ENCODE measurements around the gene LRRC43. TPM values are rescaled to one million over a fixed set of nuclear protein-coding genes. Genes with fewer than 3 reads are reported as not detected.

LRRC43 gene
- total RNA-seq, 1 experiment from 2014 or later, result 0.46 TPM

GRCh38 chr12:122161682-122162081 is 21.2 kb upstream of the LRRC43 start:
- H3K56ac ChIP-seq (ENCODE audit: insufficient read length, low read depth, low read length), result no peak overlapping the region
- H3K4me1 Mint-ChIP-seq, result peaks cover 5 to 6% of the 10 kb centered on the region in 2 experiments; a peak in 2 of 4 replicates

More at GRCh38 chr12:122161682-122162081, 21.2 kb upstream of the LRRC43 start:
- Histone ChIP-seq H4K91ac (ENCODE audit: insufficient read length, low read depth, low read length) (no peak overlapping the region), H2BK120ac (ENCODE audit: low read depth, low read length, poor library complexity, severe bottlenecking) (no peak overlapping the region), H4K5ac (ENCODE audit: insufficient read length, low read depth, low read length) (no peak overlapping the region), H3K79me1 (ENCODE audit: insufficient read depth, low read depth, low read length, poor library complexity, severe bottlenecking) (no peaks in the 10 kb centered on the region), H3K27me3 (ENCODE audit: insufficient read depth, low read length) (no peaks in the 10 kb centered on the region), H3T11ph (ENCODE audit: low read length) (no peak overlapping the region), H2BK12ac (ENCODE audit: insufficient read length, low read depth, low read length) (no peak overlapping the region), H2BK15ac (ENCODE audit: low read depth, low read length) (no peak overlapping the region), H2BK20ac (ENCODE audit: low read depth, low read length, poor library complexity, severe bottlenecking) (no peak overlapping the region), H3K14ac (ENCODE audit: insufficient read depth, low read length) (no peak overlapping the region), H2BK5ac (ENCODE audit: insufficient read length, low read length) (no peak overlapping the region), H2AK5ac (ENCODE audit: insufficient read length, low read length) (no peak overlapping the region), H3K27ac (ENCODE audit: insufficient read length, low read depth, low read length) (no peak overlapping the region), H4K20me1 (ENCODE audit: control insufficient read depth, insufficient read depth, insufficient read length) (no peaks in the 10 kb centered on the region), H3K18ac (ENCODE audit: insufficient read length, low read depth, low read length) (no peak overlapping the region), H3K23me2 (ENCODE audit: insufficient read length, low read depth, low read length, poor library complexity, severe bottlenecking) (no peaks in the 10 kb centered on the region), H3K9me3 (ENCODE audit: control insufficient read depth, low read depth, low read length) (no peaks in the 10 kb centered on the region), H3K4me1 (ENCODE audit: insufficient read depth, low read length) (no peaks in the 10 kb centered on the region), H3K79me2 (ENCODE audit: insufficient read depth, low read length) (no peaks in the 10 kb centered on the region), H3K4ac (ENCODE audit: low read depth, low read length) (no peak overlapping the region), H3K23ac (ENCODE audit: insufficient read length, low read depth, low read length) (no peak overlapping the region), H3K4me2 (ENCODE audit: insufficient read depth, insufficient read length, low read length) (no peak overlapping the region), H2AFZ (ENCODE audit: low read length) (no peak overlapping the region), H3K9ac (ENCODE audit: extremely low read depth, insufficient read length, low read length) (no peak overlapping the region), H4K8ac (replicated peaks; ENCODE audit: insufficient read length, low read depth, low read length) (no peak overlapping the region)
- Mint-ChIP-seq H3K36me3 (ENCODE audit: insufficient read depth in 1 of 3, low read depth in 3 of 3) (no peaks in the 10 kb centered on the region), H3K9me3 (no peaks in the 10 kb centered on the region), H3K27ac (no peak overlapping the region; a peak in 1 of 7 replicates), H3K27me3 (ENCODE audit: low read depth) (peaks cover 3% of the 10 kb centered on the region), H3K4me3 (no peak overlapping the region)
- TF ChIP-seq, protein P1, sequence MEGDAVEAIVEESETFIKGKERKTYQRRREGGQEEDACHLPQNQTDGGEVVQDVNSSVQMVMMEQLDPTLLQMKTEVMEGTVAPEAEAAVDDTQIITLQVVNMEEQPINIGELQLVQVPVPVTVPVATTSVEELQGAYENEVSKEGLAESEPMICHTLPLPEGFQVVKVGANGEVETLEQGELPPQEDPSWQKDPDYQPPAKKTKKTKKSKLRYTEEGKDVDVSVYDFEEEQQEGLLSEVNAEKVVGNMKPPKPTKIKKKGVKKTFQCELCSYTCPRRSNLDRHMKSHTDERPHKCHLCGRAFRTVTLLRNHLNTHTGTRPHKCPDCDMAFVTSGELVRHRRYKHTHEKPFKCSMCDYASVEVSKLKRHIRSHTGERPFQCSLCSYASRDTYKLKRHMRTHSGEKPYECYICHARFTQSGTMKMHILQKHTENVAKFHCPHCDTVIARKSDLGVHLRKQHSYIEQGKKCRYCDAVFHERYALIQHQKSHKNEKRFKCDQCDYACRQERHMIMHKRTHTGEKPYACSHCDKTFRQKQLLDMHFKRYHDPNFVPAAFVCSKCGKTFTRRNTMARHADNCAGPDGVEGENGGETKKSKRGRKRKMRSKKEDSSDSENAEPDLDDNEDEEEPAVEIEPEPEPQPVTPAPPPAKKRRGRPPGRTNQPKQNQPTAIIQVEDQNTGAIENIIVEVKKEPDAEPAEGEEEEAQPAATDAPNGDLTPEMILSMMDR (conservative IDR thresholded peaks at IDR 0.05), result no peak
- WGBS (ENCODE audit: extremely low coverage, insufficient read length, low lambda C conversion rate), result no CpG with 5 or more reads among the region's 8 CpGs
- DNase-seq, result no peak
